Mammary epithelial cell (primary cell): ENCODE data around the gene UPB1.

Source experiments
- CTCF ChIP-seq, 2 donors: IDR thresholded peaks in 1 of 2; conservative IDR thresholded peaks in 1 of 2; 2 replicates each; pipeline ENCODE4 v1.5.1; 2011 to 2012; ENCODE audit warnings: inconsistent platforms in 2 of 2, low read length in 2 of 2, mild to moderate bottlenecking in 2 of 2, control low read depth in 1 of 2, low read depth in 1 of 2; ENCODE audit not compliant: insufficient read depth in 1 of 2; ENCODE audit errors: extremely low read depth in 1 of 2
- EZH2 ChIP-seq: IDR thresholded peaks from 2 replicates; pipeline ENCODE4 v1.6.1; 2012; ENCODE audit warnings: low read length, inconsistent platforms, borderline replicate concordance

GRCh38 chr22:24525416-24526037, 30.4 kb downstream of the UPB1 start:
- TF ChIP-seq EZH2 (no peak), CTCF (conservative IDR thresholded peaks at IDR 0.05 in 1 of 2, IDR thresholded peaks at IDR 0.05 in 1 of 2; ENCODE audit: extremely low read depth in 1 of 2, insufficient read depth in 1 of 2, low read depth in 1 of 2, low read length in 2 of 2) (peak; percentile 89)
